NOMO-1 treated with DMSO at 0.1 percent for 48 hours (cell line): Measurements from ENCODE around the gene PLBD2.
"Not testable (repeated sequence)": the region's sequence is repeated elsewhere in the genome, so short reads cannot be mapped to it uniquely, and the experiment has no call there.

Experiments
- DNase-seq: peaks from one replicate; lab custom pipeline; 2025; ENCODE audit not compliant: unreplicated experiment; lab: John Stamatoyannopoulos, UW

PLBD2 gene

DNA sequence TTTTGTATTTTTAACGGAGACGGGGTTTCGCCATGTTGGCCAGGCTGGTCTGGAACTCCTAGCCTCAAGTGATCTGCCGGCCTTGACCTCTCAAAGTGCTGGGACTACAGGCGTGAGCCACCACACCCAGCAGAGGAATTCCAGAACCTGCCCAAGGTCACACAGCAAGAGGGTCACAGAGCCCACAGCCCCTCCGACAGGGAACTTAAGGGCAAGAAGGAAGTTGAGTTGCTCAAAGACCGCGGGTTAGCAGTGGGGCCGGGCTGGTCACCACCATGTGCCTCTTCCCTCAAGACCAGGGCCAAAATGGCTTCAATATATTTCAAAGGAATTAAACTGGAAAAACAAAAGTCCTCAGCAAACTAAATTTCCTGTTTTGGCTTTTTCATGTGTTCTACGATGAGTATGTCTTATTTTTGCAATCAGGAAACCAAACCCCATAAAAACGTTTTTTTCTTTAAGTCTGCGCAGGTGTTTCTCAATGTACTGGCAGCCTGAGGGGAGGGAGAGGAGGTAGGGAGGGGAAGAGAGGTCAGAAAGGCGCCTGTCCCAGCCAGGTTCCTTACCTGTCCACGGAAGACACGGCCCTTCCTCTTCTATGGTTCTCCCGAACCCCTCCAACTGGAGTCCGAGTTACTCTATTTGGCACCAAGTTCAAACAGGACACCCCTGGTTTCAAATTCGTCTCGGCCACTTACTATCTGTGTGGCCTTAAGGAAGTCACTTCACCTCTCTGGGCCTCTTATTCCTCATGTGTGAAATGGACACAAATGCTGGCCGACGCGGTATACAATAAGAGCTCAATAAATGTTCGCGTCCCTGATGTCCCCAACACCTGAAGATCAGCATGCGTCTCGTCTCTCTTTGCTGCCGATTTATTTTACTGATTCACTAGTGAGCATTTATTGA is 24.3 kb upstream of the PLBD2 start:
- DNase-seq = peak; percentile 74

DNA sequence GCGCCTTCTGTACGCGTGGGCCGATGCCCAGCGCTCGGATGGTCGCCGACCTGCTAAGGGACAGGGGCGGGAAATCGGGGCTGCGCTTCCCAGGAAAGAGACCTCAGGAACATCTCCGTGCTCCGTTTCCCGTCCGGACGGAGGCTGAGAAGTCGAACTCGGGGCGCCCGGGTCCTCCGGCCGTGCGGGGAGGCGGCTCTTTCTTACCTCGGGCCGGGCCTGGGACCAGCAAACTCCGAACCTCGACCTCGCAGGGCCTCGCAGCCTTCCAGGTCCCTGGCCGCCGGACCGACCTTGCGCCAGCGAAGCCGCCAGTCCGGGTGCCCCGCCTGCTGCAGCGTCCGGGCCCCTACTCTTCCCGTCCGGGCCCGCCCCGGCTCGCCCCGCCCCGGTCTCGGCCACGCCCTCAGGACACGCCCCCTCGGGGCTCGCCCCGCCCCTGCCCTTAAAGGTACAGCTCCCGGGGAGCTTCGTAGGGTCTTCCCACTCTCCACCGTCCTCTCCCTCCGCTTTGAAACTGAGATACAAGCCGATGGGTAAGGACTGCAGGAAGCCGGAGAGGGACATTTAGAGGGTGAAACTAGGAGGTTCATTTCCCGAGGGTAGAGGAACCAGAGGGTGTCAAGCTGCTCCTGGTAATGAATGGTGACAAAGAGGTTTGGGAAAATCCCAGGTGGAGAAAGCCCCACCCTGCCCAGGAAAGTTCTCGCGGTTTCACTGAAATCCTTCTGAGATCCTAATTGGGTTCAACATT is 23.4 kb upstream of the PLBD2 start, which contains the start of gene SLC8B1:
Gene SLC8B1, minus strand, starts transcription at position 324 of the 754 bp plus-strand sequence. CDS start 2,231 bp downstream, outside the sequence.
- DNase-seq = peak; percentile 80

DNA sequence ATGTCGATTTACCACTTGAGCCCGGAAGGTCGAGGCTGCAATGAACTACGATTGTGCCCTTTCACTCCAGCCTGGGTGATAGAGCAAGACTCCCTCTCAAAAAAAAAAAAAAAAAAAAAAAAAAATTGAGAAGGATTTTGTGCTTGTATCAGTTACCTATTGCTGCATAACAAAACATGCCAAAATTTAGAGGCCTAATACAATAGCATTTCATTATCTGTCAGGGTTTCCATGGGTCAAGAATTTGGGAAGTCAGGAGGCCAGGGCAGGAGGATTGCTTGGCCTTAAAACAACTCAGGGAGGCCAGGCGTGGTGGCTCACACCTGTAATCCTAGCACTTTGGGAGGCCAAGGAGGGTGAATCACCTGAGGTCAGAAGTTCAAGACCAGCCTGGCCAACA is 18.8 kb upstream of the PLBD2 start:
- DNase-seq = no peak

DNA sequence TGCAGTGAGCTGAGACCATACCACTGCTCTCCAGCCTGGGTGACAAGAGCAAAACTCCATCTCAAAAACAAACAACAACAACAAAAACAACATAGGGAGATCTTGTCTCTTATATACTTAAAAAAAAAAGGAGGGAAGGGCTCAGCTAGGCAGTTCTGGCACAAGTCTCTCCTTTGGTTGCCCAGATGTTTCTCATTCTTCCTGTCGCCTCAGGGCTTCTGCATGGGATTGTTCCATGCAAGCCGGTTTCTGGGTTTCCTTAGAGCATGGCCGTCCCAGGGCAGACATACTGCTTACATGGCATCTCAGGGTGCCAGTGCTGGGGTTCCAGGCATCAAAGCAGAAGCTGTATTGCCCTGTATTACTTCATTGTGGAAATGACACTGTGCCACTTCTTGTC is 18.3 kb upstream of the PLBD2 start:
- no peak for DNase-seq

DNA sequence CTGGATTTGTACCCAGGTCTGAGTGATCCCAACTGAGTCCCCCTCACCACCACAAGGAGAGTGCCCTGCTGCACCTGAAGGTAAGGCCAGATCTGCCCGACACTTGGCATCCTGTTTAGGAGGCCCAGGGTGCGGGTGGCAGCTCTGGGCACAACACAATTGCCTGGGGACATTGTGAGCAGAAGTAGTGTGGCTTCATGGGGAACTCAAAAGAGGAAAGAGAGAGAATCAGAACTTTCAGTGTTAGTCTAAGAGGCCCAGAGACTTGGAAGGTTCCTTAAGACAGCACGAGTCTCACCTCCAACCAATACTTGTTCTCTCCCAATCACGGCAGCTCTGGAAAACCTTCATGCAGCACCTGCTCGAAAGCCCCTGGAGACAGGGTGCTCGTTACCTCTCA is 16.9 kb upstream of the PLBD2 start:
- no peak for DNase-seq

DNA sequence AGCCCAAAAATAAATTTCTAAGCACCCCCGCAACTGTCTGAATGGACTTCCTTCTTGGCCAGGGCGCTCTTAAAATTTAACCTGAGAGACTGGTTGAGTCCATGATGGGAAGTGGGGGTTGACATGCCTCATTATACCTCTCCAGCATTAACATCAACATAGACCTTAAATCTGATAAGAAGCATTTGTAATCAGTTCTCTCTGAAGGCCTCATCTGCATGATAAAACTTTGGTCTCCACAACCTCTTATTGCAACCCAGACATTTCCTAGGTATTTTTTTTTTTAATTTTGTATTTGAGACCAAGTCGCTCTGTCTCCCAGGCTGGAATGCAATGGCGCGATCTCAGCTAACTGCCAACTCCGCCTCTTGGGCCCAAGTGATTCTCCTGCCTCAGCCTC is 13.1 kb upstream of the PLBD2 start:
- no peak for DNase-seq

DNA sequence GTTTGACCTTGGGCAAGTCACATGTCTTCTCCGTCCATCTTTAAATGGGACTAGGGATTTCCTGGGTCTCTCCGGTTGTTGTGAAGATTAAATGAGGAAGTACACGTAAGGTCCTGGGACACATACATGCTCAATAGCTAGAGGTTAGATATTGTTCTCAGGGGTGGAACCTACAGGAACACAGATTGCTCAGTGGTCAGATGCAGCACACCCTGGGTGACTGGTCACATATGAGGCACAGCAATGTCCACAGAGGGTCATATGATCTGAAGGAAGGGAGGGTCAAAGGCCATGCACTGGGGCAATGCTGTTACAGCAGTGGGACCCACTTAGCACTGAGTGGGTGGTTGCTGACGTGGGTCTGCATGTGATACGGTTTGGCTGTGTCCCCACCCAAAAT is 12.0 kb upstream of the PLBD2 start:
- no peak for DNase-seq

DNA sequence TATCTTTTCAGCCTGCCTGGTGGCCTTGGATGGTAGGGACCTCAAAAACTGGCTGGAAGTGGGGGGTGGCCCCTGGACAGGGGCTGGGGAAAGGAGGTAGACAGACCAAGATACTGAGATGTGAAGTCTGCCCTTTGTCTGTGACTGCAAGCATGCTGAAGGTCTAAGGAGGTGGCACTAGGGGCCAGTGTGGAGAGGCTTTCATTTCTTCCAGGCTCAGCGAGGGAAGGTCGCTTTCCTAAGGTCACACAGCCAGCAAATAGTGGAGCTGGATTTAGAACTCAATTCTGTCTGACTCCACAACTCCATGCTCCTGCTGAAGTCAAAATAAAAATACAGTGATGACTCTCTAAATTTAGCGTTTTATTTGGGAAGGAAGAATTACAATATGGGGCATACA is 11.3 kb upstream of the PLBD2 start:
- DNase-seq = no peak

DNA sequence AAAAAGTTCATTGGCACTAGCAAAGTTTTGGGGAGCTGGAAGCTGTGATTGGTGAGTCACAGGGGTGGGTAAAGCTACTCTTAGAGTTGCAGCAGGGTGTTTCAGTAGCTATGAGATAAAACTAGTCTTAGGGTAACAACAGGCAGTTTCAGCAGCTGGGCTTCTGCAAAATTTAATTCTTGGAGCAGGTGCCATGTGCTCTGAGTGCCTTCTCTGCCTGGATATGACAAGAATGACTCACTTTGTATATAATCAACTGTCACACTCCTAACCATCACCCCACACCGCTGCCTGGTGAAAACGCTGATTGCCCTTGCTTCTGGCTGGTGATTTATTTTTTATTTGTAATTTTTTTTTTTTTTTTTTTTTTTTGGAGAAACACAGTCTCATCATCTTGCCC is 10.5 kb upstream of the PLBD2 start:
- DNase-seq = no peak

DNA sequence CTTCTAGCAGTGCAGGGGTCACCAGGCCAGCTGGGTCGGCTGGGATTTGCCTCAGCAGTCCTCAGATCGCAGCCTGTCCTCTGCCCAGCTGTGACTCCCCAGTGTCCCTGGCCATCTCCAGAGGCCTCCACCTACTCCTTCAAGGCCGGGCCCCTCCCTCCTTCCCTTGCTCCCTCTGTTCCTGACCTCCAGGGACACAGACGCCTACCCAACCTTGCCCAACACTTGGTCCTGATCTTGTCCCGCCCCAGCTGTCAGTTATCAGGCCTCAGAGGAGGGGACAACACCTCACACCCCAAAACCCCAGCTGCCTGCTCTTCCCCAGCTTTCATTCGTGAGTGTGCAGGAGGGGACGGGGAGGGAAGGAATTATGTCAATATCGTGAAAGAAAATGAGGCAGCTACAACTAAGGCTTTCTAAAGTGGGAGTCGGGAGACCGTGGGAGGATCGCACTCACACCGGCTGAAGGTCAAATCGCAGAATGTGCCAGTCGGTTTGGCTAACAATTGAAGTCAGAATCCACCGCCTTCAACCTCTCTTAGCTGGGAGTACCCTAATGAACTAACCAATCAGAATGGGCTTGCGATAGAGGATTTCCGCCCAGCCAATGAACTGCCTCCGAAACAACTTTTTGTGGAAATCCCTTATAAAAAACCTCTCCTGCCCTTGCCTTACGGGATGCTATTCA is 9.4 kb upstream of the PLBD2 start:
- DNase-seq = no peak

DNA sequence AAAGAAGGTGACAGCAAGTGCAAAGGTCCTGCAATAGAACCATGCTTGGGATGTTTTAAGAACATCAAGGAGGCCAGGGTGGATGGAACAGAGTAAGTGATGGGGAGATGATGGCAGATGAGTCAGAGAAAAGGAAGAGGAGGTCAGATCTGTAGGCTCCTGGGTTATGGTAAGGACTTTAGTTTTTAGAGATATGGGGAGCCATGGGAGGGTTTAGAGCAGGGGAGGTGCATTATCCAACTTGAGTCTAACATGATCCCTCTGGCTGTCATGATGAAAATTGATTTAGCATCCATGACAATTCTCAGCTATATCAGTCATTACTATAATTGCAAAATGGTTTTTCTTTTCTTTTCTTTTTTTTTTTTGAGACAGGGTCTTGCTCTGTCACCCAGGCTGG is 7.3 kb upstream of the PLBD2 start:
- DNase-seq = no peak

DNA sequence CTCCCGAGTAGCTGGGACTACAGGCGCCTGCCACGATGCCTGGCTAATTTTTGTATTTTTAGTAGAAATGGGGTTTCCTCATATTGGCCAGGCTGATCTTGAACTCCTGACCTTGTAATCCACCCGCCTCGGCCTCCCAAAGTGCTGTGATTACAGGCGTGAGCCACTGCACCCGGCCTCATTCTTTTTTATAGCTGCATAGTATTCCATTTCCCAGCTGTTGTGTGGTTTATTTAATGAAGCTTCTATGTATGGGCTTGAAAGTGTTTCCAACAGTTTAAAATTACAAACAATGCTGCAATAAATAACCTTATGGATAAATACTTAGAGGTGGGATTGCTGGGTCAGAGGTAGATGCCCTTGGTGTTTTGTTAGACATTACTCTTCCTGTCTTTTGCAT is 4.2 kb upstream of the PLBD2 start:
- DNase-seq = not testable (repeated sequence)

DNA sequence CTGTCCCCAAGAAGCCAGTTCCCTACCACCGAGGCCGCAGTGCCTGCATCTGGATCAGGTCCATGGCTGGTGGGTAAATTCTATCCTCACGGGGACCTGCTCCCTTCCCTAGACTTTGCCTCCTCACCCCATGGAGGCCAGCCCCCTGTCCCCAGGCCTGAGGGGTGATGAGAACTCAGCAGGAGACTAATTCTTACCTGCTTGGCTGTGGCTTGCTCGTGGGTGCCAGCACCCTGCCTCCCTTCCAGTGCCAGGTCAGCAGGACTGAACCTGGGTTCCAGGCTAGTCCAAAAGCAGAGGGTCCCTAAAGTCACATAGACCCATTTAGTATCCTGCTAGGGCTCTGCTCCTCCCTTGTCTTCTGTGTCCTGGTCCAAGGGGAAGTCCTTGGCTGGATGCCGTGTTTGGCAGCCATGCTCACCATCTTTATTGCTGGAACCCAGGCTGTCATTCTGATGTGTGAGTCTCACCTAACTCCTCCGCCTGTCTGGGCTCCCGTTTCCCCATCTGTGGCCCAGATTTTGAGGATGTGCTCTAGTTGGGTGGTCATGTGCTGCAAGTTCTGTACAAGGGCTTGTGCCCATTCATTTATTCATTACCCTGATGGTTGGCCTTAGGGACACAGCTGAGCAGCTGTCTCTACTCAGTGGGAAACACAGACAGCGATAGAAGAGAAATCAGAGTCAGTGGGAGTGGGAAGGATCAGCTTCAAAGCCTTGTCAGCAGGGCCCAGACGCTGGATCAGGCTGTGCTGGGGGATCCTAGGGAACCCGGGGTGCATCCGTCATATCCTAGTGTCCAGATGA is 949 bp downstream of the PLBD2 start:
- DNase-seq = no peak

DNA sequence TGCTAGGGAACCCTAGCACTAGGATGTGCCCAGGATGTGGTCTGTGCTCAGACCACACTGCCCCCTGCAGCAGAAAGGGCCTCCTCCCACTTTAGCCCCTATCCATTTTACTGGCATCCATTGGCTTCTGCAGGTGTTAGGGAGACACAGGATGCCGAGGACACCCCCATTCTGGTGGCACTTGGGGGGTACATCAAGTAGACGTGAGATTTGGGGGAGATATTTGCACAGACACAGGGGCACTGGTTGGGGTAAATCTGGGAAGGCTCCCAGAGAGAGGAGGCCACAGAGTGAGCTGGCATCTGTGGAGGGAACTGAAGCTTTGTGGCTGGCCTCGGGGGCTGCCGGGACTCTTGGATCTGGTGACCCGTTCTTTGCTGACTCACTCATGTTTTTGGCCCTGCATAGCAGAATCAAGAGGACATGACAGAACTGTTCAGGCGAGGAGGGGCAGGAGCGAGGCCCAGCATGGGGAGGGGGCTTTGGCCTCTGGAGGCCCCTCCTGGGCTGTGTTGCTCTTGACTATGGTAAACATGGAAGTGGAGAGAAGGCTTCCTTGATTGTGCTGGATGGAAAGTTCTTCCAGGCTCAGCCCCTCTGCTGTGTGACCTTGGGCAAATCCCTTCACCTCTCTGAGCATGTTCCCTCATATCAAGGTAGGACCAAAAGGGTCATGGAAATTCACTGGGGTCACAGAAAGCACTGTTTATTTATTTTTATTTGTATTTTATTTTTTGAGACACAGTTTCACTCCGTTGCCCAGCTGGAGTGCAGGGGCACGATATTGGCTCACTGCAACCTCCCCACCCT is 1.8 kb downstream of the PLBD2 start:
- DNase-seq = no peak

DNA sequence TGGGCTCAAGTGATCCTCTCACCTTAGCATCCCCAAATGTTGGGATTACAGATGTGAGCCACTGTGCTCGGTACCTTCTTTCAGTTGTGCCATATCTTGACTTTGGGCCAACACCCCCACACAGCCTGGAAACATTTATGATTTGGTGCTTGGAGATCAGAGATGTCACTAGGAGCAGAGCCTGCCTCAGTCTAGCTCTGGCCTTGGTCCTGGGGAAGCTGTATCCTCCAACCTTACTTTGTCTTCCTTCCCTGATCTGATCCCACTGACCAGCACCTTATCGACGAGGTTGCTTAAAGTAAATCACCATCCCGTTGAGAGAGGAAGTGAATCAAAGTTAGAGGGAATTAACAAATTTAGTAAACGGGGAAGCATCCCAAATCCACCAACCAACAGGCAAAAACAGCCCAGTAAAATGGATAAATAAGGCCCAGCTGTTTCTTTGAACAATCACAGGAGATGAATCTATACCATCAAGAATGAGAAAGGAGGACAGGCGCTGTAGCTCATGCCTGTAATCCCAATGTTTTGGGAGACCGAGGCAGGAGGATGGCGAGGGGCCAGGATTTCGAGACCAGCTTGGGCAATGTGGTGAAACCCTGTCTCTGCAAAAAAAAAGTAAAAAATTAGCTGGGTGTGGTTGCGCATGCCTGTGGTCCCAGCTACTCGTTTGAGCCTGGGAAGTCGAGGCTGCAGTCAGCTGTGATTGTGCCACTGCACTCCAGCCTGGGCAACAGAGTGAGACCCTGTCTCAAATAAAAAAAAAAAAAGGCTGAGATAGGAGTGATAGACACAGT is 3.4 kb downstream of the PLBD2 start:
- DNase-seq = no peak

DNA sequence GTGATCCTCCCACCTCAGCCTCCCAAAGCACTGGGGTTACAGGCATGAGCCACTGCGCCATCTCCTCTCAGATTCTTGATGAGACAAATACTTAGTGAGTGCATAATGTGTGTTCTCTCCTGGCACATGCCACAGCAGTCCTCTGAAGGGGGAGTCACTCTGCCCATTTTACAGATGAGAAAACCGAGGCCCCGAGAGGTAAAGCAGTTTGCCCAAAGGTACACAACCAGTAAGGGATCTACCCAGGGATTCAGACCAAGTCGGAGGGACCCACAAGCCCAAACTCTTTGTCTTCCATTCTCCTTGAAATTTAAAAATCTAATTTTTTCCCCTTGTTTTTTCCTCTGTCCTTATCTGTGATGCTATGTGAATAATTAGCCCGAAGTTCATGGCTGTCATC is 6.3 kb downstream of the PLBD2 start:
- no peak for DNase-seq

DNA sequence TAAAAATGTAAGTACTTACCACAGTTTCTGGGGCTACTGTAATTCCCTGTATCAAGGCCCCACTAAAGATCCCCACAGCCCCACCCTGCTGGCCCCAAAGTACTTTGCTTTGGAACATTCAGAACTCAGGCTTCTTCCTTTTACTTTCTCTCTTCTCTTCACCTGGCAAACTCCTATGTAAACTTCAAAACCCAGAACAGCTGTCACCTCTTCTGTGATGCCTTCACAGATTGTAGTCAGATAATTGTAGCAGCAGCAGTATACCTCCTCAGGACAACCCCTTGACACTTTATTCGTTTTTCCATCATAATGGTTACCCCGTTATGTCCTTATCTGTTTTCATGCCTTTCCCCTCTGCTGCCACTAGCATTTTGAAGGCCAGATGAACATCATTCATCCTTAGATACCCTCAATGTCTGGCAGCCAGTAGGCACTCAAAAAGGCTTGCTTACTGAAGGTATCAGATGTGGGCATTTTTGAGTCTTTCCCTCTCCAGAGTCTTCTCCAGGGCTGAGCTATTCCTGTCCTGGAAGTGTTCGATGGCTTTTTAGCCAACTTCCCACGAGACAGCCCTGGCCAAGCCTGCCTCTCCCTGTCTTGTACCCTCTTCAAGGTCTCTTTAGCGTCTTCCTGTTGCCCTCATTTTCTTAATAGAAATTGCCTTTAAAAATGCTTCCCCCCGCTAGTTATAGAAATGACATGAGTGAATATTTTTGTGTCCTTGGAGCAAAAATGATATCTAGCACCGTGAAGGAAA is 7.4 kb downstream of the PLBD2 start:
- no peak for DNase-seq

DNA sequence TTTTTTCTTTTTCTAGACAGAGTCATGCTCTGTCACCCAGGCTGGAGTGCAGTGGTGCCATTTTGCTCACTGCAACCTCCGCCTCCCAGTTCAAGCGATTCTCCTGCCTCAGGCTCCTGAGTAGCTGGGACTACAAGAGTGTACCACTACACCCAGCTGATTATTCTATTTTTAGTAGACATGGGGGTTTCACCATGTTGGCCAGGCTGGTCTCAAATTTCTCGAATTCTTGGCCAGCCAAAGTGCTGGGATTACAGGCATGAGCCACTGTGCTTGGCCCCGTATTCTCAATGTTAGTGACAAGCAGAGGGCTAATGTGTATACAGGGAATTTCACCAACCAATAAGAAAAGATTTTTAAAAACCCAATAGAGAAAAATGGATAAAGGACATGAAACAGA is 8.4 kb downstream of the PLBD2 start:
- no peak for DNase-seq
